Cerebellar nuclear complex (tissue), 1 donor: ENCODE data around the gene CNNM1.

Experiments used
- DNase-seq, 2 experiments: peaks; one replicate each; lab custom pipeline; 2025; lab: John Stamatoyannopoulos, UW

Gene CNNM1

DNA sequence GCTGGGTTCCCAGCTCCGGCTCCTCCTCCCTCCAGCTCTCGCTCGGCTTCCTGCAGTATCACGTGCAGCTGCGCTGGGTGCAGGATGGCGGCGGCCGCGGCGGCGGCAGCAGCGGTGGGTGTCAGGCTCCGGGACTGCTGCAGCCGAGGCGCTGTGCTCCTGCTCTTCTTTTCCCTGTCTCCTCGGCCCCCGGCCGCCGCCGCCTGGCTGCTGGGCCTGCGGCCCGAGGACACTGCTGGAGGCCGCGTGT is at the start of gene CNNM1:
Gene CNNM1, plus strand, starts transcription at position 53 of the 250 bp plus-strand sequence. Its CDS starts 32 bp downstream, at position 85.
- no peak for DNase-seq

DNA sequence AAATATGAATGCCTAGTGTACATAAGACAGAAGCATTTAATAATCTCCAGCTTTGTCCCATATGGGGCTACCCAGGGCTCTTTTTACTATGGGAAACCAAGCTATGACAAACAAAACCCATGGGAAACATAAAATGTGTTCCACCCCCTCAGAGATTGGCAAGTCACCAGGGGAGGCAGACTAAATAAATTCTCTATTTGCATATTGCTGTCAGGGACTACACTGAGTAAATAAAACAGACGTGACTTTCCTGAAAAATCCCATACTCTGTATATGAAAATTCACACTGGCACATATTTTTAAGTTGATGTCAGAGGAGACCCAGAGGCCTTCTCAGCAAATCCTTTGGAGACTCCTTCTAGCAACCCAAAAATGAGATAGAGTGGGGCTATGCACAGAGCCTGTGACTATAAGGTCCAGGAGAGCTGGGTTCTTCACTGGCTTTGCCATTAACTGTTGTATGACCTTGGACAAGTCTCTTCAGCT is 49.5 kb upstream of the CNNM1 start:
- DNase-seq, result no peak

DNA sequence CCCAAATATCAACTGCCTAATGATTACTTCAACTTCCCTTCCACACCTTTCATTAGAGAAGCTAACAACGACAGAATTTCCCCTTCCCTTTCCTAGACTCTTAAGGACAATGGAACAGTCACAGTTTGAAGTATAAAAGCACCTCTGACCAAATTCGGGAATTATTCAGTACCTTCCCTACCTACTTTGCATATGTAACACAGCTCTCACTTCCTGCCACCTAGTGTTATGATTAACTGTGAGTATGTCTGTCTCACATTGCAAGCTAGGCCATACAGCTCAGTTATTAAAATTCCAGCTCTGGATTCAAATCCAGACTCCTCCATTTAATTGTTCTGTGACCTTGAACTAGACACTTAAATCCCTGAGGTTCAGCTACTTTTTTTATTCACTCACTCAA is 48.7 kb upstream of the CNNM1 start:
- DNase-seq, result no peak

DNA sequence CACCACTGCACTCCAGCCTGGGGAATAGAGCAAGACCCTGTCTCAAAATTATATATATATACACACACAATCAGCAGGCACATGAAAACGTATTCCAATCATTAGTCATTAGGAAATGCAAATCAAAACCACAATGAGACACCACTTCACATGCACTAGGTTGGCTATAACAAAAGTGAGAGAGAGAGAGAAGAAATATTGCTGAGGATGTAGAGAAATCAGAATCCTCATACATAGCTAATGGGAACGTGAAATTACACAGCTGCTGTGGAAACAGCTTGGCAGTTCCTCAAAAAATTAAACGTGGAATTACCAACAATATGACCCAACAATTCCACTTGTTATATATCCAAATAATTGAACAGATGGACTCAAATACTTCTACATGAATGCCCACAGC is 43.3 kb upstream of the CNNM1 start:
- DNase-seq, result no peak

DNA sequence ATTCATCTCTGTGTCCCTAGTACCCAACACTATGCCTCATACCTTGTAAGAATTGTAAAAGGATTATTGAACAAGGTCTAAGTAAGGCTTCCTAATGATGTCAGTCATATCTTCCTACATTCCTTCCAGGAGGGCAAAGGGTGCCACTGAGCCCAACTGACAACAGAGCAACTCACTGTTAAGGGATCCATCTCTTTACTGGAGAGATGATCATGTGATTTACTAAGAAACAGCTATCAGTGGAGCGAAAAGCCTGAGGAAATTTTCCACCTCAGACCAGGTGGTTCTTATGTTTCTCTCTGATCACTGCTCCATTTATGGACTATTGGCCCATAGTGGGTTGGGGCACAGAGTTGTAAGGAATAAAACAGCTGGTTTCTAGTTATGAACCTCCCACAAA is 38.9 kb upstream of the CNNM1 start:
- no peak for DNase-seq

DNA sequence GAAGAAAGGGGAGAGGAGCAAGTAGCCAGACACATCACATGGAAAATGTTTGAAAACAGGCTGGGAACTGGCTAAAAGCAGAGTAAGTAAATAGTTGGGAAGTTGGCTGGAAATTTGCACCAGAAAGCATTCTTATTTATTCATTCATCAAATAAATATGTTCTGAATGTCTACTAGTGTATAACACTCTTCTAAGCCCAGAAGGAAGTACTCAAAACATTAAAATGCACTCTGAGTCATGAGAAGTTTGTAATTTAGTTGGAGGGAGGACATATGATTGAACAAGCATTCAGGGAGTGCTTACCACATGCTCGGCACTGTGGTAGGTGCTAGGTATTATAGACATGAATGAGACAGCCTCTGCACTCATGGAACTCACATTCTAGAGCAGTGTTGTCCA is 37.0 kb upstream of the CNNM1 start:
- DNase-seq, result no peak

DNA sequence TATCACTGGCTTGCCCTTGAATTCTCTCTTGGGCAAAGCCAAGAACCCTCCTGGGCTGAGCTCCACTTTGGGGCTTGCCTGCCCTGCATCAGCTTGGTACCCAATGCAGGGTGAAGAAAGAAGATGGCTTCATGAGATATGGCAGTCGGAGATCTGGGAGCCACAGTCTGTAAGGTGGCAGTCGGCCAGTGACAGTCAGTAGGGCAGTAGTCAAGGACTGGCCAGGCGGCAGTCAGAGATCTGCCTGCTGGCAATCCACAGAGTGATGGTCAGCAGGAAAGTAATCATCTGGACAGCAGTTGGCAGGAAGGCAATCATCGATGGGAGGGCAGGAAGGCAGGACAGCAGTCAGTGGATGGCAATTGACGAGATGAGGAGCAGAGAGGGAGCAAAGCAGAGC is 32.6 kb upstream of the CNNM1 start:
- DNase-seq, result no peak

DNA sequence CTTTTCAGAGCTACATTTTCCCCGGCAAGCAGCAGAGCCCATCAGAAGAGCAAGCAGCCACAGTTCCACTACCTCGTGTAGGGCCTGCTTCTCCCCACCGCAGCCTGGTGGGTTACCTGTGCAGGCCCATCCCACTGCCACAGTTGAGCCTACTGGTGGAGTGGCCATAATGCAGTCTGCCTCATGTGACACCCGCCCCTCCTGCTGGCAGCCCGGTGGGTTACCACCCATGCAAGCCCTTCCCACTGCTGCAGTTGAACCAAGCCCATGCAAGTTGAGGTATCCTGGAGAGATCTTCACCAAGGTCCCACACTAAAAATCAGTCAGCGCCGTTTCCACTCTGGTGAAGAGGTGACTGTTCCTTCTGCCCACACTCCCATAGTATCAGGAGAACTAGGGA is 32.1 kb upstream of the CNNM1 start:
- DNase-seq, result no peak

DNA sequence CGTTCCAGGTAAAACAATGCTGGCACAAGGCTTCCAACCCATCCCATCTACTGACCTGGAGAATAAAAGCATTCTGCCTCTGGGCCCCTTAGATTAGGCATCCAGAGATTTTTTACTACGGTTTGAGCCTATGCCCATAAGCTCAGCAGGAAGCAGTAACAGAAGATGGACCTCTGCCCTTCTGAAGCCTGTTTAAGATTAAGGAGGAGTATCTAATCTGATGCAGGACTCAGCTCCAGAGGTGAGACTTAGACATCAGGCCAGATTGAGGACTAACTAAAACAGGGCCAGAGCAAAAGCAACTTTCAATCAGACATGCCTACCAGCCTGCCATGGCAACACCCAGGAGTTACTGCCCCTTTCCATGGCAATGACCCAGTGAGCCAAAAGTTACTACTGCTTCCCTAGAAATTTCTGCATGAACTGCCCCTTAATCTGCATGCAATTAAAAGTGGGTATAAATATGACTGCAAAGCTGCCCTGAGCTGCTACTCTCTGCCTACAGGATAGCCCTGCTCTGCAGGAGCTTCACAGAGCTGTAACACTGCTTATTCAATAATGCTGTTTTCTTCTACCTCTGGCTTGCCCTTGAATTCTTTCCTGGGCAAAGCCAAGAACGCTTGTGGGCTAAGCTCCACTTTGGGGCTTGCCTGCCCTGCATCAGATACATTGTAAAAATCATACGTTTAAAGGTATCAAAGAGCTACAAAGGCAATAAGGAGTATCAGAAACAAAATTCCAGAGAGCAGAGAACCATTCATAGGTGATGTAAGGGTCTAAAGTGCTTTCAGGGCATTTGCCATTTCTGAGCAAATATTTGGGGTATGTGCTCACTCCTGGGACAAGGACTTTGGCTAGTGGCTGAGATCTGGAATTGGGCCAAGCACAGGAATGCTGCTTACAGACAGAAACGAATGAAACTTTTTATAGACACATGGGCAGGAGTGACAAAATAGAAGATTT is 25.0 kb upstream of the CNNM1 start:
- no peak for DNase-seq

DNA sequence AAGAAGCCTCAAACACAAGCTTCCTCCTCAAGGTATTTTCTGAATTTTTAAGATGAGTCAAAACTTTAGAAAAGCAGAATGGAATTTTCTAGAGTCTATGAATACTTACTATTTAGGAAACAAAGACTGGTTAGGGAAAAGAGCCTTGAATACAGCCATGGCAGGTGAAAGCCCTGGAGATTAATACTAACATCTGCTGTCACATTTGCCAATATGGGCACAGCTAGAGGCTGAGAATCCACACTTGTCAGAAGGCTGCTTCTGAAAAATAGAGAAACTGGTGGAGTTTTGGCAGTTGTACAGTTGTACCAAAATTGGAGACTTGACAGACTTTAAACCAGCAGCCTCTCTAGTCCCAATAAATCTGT is 24.3 kb upstream of the CNNM1 start:
- no peak for DNase-seq

DNA sequence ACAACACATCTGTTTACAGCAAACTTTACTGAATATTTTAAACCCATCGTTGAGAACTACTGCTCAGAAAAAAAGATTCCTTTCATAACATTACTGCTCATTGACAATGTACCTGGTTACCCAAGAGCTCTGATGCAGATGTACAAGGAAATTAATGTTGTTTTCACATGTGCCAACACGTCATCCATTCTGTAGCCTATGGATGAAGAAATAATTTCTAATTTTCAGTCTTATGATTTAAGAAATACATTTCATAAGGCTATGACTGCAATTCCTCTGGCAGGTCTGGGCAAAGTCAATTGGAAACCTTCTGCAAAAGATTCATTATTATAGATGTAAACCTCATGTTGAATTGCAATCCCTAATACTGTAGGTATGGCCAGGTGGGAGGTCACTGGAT is 16.7 kb upstream of the CNNM1 start:
- no peak for DNase-seq

DNA sequence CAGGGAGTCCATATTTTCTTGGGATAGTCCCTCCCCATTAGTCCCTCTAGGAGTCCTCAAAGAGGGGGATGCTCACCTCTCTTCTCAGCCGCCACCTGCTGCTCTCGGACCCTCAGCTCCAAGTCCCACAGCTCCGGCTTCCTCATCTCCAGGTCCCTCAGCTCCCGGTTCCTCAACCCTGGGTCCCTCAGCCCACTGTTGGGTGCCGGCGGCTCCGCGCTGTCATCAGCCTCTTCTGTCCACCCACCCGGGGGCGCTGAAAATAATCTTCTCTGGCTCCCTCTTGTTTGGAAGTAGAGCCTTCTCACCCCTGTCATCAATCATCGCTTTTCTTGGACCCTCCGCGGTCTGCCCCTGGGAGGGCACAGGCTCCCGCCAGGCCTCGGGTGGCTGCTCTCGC is 13.3 kb upstream of the CNNM1 start:
- no peak for DNase-seq

DNA sequence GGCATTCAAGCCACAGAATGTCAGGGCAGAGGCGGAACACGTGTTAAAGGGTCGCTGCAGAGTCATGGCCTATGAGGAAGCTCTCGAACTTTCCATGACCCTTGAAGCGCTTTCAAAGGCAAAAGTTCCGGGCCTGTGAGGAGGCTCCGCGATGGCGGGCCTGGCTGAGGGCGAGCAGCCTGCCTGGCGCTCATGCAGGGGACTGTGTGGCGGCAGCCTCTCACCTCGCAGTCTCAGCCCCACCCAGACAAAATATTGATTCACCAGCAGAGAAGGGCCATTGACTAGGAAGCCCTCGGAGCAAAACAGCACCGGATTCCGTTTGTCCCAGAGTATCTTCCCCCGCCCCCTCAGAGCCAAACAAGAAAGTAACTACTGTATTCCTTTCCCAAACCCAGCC is 12.8 kb upstream of the CNNM1 start:
- no peak for DNase-seq

DNA sequence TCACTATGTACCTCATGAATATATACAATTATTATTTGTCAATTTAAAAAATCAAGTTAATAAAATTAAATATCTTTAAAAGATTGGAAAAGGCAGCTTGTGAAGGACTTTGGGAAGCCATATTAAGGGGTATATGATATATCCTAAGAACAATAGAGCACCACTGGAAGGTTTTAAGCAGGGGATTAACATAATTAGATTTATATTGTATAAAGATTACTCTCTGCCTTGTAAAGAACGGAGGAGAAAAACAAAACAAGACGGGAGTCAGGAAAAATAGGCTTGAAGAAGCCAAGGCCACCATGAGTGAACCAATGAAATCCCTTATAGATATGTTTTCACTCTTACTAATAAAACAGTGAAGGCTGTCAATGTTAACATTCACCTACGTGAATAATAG is 11.1 kb upstream of the CNNM1 start:
- no peak for DNase-seq

DNA sequence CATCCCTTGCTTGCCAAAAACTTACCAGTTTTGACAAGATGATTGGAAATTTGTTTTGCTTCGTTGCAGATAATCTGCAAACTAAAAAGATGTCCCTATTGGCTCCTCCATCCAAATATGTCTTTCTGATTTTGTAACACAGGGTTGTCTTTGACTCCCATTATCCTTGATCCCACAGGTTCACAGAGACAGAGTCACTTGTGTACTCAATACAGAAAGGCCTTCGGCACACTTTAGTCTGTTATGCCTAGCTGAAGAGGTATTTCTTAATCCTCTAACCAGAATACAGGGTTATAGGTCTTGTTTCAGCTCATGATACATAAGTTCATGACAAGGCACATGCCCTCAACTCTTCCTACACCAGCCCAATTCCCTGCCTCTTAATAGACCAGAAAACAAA is 10.7 kb upstream of the CNNM1 start:
- DNase-seq, result no peak

DNA sequence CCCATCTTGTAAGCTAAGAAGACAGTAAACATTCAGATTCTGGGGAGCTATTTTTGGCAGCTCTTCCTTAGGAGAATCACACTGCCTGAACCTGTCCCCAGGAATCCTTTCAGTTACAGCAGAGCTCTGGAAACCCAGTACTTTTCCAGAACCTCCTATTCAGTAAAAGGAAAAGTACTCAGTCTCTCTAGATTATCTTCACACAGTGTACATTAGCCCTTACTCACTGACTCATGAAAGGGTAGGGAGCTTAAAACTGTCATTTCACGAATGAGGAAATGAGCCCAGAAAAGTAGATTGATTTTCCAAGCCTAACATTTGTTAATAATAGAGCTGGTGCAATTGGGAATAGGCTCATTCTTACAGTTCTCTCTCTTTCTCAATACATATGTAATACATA is 3.9 kb upstream of the CNNM1 start:
- no peak for DNase-seq

DNA sequence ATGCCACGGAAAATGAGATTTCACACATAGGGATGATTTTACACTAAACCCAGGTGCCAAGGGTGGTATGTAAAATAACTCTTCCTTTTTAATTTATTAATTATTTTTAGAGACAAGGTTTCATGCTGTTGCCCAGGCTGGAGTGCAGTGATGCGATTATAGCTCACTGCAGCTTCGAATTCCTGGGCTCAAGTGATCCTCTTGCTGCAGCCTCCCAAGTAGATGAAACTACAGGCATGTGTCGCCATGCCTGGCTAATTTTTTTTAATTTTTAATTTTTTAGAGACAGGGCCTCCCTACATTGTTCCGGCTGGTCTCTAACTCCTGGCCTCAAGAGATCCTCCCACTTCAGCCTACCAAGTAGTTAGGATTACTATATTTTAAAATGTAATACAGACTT is 2.3 kb upstream of the CNNM1 start:
- no peak for DNase-seq

DNA sequence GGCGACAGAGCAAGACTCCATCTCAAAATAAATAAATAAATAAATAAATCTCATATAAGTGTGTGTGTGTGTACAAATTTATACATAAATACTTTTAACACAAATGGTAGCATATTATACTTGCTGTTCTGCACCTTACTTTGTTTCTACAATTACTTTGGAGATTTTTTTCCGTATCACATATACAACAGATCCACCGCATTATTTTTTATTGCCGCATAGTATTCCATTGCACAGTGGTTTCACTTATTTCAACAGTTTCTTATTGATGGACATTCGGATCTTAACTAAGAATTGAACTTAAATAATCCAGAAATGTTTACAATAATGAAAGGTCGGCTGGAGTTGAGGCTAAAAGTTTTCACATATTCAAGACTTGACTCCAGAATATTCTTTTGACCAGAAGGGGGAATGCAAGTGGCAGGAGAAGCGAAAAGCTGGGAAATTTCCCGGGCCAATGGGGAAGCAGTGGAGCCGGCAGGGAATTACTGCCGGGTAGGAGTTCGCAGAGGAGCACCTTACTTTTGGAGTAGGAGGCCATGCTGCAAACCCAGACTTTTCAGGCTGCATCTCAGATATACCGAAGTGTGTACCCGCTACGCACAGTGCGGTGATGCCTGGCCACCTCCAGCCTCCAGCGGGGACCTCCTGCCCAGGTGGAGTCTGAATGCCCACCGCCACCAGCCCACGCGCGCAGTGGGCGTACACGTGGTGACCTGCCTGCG is 415 bp upstream of the CNNM1 start:
- no peak for DNase-seq

DNA sequence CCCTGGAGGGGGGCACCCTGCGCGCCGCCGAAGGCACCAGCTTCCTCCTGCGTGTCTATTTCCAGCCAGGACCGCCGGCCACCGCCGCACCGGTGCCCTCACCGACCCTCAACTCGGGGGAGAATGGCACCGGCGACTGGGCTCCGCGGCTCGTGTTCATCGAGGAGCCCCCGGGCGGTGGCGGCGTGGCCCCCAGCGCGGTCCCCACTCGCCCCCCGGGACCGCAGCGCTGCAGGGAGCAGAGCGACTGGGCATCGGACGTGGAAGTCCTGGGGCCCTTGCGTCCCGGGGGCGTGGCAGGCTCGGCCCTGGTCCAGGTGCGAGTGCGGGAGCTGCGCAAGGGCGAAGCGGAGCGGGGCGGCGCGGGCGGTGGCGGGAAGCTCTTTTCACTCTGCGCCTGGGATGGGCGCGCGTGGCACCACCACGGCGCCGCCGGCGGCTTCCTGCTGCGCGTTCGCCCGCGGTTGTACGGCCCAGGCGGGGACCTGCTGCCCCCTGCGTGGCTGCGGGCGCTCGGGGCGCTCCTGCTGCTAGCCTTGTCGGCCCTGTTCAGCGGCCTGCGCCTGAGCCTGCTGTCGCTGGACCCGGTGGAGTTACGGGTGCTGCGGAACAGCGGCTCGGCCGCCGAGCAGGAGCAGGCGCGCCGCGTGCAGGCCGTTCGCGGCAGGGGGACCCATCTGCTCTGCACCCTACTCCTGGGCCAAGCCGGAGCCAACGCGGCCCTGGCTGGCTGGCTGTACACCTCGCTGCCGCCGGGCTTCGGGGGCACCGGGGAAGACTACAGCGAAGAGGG is 594 bp downstream of the CNNM1 start:
- DNase-seq, result no peak

DNA sequence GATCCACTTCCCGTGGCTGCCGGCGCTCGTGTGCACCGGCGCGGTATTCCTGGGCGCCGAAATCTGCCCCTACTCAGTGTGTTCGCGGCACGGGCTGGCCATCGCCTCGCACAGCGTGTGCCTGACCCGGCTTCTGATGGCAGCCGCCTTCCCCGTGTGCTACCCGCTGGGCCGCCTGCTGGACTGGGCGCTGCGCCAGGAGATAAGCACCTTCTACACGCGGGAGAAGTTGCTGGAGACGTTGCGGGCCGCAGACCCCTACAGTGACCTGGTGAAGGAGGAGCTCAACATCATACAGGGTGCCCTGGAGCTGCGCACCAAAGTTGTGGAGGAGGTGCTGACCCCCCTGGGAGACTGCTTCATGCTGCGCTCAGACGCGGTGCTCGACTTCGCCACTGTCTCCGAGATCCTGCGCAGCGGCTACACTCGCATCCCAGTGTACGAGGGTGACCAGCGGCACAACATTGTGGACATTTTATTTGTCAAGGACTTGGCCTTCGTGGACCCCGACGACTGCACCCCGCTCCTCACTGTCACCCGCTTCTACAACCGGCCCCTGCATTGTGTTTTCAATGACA is 1.3 kb downstream of the CNNM1 start:
- no peak for DNase-seq

DNA sequence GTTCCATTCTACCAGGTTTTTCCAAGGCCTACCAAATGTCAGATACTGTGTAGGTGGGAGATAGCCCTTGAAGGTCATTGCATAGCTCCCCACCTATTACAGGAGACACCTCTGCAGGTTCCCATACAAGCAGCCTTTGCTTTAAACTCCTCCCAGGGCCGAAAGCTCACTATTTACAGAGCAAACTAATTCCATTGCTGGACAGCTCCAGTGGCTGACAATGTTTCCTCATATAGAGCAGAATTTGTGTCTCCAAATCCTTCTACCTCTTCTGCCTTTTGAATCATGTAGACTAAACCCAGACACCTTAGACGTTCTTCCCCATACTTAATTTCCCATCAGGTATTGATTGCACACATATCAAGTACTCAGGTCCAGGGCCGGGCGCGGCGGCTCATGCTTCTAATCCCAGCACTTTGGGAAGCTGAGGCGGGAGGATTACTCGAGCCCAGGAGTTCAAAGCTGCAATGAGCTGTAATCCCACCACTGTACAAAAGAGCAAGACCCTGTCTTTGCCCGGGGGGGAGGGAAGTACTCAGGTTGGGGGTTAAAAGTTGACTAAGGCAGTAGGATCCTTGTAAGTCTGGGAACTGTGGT is 2.1 kb downstream of the CNNM1 start:
- no peak for DNase-seq

DNA sequence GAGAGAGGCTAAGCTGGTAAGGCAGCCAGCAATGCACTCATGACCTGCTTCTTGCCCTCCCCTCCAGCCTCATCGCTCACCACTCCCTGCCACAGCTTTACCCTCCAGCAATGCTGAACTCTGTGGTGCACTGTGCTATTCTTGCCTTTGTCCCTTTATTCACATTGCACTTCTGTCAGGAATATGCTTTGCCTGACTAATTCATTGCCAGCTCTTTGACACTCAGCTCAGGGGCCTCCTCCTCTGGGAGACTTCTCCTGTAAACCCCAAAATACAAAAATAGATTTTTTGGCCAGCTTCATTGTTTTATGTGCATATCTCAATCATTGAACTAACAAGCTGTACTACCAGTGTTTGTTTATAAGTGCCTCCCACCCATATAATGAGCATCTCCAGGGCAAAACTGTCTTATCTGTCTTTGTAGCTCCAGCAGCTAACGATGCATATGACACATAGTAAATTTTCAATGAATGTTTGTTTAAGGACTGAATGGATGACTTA is 8.2 kb downstream of the CNNM1 start:
- DNase-seq, result no peak
